ENCODE data around the gene NADK. TPM values are rescaled to one million over a fixed set of nuclear protein-coding genes. Genes with fewer than 3 reads are reported as not detected.

The NADK gene
- total and polyA plus RNA-seq, 2 donors: 28.0 to 57.9 TPM

GRCh38 chr1:1797731-1798341 is 19.6 kb upstream of the NADK start:
- no peaks in the 10 kb centered on the region for H3K4me1 ChIP-seq (ENCODE audit: insufficient read depth)
- H3K27ac ChIP-seq (ENCODE audit: low read depth): no peak overlapping the region
- DNase-seq (ENCODE audit: extremely low spot score): no peak
- H3K36me3 ChIP-seq (ENCODE audit: insufficient read depth): no peaks in the 10 kb centered on the region
- no peak overlapping the region for H3K4me3 ChIP-seq (ENCODE audit: low read depth, low read length)
- WGBS: 96% methylated on average over 11 of the region's 11 CpGs

GRCh38 chr1:1796466-1796865 is 18.2 kb upstream of the NADK start:
- no peak for DNase-seq (ENCODE audit: extremely low spot score)
- Histone ChIP-seq H3K4me1 (ENCODE audit: insufficient read depth) (no peaks in the 10 kb centered on the region), H3K4me3 (ENCODE audit: low read depth, low read length) (no peak overlapping the region), H3K36me3 (ENCODE audit: insufficient read depth) (peaks cover 2% of the 10 kb centered on the region), H3K27ac (ENCODE audit: low read depth) (no peak overlapping the region)
- WGBS: 93% methylated on average over 5 of the region's 5 CpGs

DNA sequence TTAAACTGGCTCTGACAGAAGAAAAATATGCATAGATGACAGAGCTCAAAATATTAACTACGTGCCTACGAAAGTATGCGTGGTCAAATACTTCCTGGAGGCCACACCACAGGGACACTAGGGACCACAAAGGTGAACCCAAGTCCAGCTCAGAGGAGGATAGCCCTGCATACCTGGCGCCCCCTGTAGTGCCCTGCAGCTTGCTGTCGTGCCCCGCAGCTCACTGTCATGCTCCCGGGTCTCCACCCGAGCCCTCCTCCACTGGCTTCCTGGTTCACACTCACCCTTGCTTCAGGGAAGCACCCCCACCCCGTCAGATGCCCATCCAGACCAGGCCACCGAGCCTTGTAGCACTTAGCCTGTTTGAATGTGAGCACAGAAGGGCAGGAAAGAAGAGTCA is 16.7 kb upstream of the NADK start:
- Histone ChIP-seq H3K4me3 (ENCODE audit: low read depth, low read length) (no peak overlapping the region), H3K4me1 (ENCODE audit: insufficient read depth) (no peaks in the 10 kb centered on the region), H3K36me3 (ENCODE audit: insufficient read depth) (peaks cover 2% of the 10 kb centered on the region), H3K27ac (ENCODE audit: low read depth) (no peak overlapping the region)
- DNase-seq (ENCODE audit: extremely low spot score): no peak
- 95% methylated on average over 10 of the region's 10 CpGs for WGBS

DNA sequence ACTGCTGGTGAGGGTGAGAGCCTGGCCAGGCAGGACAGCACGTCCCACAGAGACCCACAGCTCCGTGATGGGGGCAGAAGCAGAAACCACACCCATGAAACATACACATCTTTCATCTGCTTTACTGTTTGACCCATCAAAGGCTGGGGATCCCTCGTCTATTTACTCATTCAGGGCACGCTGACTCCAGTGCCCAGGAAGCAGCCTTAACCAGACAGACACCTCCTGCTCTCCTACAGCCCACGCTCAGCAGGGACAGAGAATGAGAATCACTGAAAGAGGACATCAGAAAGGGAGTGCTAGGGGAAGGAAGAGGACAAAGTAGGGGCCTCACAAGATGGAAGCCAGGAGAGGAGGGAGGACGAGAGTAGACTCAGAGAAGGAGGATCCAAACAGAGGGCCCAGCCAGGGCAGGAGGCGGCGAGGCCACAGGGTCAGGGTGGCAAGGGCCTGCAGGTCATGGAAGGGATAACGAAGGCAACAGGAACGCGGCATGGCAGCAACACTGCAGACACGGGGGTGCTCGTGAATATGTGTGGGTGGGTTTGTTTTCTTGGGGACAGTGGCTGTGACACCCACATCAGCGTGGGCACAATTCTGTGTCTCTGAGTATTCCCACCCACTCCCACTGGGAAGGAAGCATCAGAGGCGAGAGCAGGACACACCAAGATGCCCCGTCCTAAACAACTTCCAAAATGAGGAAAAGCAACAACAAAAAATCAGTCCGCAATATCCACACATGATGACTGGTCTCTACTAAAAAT is 15.4 kb upstream of the NADK start:
- no peak overlapping the region for H3K4me3 ChIP-seq (ENCODE audit: low read depth, low read length)
- no peaks in the 10 kb centered on the region for H3K4me1 ChIP-seq (ENCODE audit: insufficient read depth)
- DNase-seq (ENCODE audit: extremely low spot score): no peak
- no peak overlapping the region for H3K27ac ChIP-seq (ENCODE audit: low read depth)
- H3K36me3 ChIP-seq (ENCODE audit: insufficient read depth): peaks cover 2% of the 10 kb centered on the region
- 91% methylated on average over 17 of the region's 17 CpGs for WGBS

DNA sequence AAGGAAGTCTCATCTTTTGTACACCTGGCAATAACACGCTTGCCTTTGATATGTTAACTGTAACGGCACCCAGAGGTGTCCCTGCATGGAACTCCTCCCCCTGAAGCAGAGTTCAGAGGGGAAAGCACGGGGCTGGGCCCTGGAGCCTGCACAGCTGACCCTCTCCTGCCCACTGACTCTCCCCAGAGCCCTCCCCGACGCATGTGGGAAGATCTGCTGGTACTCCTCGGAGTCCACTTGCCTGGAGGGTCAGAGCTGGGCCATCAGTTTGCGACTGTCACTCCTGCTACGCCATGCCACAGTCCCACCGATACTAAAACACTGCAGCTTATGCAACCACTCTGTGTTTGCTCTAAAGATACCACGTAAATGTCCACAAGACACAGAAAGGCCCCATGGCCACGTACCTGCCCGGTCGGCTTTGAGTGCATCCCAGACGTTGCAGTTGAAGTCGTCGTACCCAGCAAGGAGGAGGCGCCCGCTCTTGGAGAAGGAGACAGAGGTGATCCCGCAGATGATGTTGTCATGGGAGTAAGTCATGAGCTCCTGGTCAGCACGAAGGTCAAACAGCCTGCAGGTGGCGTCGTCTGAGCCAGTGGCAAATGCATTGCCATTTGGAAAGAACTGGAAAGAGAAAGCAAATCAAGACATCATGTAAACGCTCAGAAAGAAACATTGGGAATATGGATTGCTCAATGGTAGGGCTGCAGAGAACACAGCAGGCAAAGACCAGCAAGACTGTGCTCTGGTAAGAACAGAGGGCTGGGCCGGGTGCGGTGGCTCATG is 10.6 kb upstream of the NADK start:
- 83% methylated on average over 25 of the region's 25 CpGs for WGBS
- Histone ChIP-seq H3K4me1 (ENCODE audit: insufficient read depth) (no peaks in the 10 kb centered on the region), H3K36me3 (ENCODE audit: insufficient read depth) (peaks cover 5% of the 10 kb centered on the region), H3K27ac (ENCODE audit: low read depth) (no peak overlapping the region), H3K4me3 (ENCODE audit: low read depth, low read length) (no peak overlapping the region)
- no peak for DNase-seq (ENCODE audit: extremely low spot score)

DNA sequence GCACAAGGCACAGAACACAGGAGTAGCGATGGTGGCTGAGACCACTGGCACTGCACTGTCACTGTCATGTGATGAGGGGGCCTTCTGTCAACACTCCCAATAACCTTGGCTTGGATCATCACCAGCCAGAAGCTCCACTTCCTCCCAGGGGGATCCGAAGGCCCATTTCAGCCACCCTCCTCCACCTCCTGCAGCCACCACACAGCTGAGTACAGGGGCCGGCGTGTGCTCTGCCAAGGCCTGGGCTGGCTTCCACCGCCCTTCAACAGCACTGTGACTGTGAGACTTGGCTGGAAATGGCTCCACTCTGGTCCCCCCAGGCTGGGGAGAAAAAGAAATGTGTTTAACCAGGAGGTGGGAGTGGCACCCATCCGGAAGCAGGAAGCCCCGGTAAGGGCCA is 9.9 kb upstream of the NADK start:
- peaks cover 5% of the 10 kb centered on the region for H3K36me3 ChIP-seq (ENCODE audit: insufficient read depth)

GRCh38 chr1:1786836-1787605 is 8.8 kb upstream of the NADK start:
- H3K4me1 ChIP-seq (ENCODE audit: insufficient read depth): no peaks in the 10 kb centered on the region
- WGBS: 86% methylated on average over 20 of the region's 20 CpGs
- H3K4me3 ChIP-seq (ENCODE audit: low read depth, low read length): no peak overlapping the region
- H3K36me3 ChIP-seq (ENCODE audit: insufficient read depth): peaks cover 5% of the 10 kb centered on the region
- DNase-seq (ENCODE audit: extremely low spot score): no peak
- H3K27ac ChIP-seq (ENCODE audit: low read depth): no peak overlapping the region

More for the DNA sequence above, 9.9 kb upstream of the NADK start:
- Histone ChIP-seq H3K4me3 (ENCODE audit: low read depth, low read length) (no peak overlapping the region), H3K4me1 (ENCODE audit: insufficient read depth) (no peaks in the 10 kb centered on the region), H3K27ac (ENCODE audit: low read depth) (no peak overlapping the region)
- no peak for DNase-seq (ENCODE audit: extremely low spot score)
- WGBS: 70% methylated on average over 7 of the region's 7 CpGs

- Histone ChIP-seq H3K4me3 (ENCODE audit: low read depth, low read length) (no peak overlapping the region), H3K36me3 (ENCODE audit: insufficient read depth) (peaks cover 3% of the 10 kb centered on the region), H3K4me1 (ENCODE audit: insufficient read depth) (no peaks in the 10 kb centered on the region), H3K27ac (ENCODE audit: low read depth) (no peak overlapping the region)
- DNase-seq (ENCODE audit: extremely low spot score): no peak
- 85% methylated on average over 10 of the region's 10 CpGs for WGBS
These were observed 7.4 kb upstream of the NADK start for GRCh38 chr1:1785666-1786065.

DNA sequence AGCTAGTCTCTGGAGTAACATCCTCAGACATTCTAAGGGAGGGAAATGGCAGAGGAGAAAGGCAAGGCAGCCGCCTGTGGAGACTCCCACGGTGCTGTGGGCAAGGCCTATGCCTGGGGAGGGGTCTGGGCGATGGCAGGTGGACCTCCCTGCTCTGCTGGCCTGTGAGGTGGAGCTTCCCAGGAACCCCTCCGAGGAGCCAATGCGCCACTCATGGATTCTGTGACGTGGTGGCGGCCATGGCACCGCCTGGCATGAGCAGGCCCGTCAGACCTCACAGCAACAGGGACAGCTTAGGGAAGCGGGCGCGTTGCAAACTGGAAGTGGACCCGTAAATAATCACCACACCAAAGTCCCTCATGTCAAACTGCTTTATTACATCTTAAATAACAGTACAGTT is 6.7 kb upstream of the NADK start:
- DNase-seq (ENCODE audit: extremely low spot score): no peak
- H3K36me3 ChIP-seq (ENCODE audit: insufficient read depth): peaks cover 3% of the 10 kb centered on the region
- no peak overlapping the region for H3K27ac ChIP-seq (ENCODE audit: low read depth)
- H3K4me3 ChIP-seq (ENCODE audit: low read depth, low read length): no peak overlapping the region
- 94% methylated on average over 13 of the region's 13 CpGs for WGBS
- H3K4me1 ChIP-seq (ENCODE audit: insufficient read depth): no peaks in the 10 kb centered on the region

- DNase-seq (ENCODE audit: extremely low spot score): no peak
- no peaks in the 10 kb centered on the region for H3K4me1 ChIP-seq (ENCODE audit: insufficient read depth)
- 79% methylated on average over 8 of the region's 8 CpGs for WGBS
- H3K4me3 ChIP-seq (ENCODE audit: low read depth, low read length): no peak overlapping the region
- H3K36me3 ChIP-seq (ENCODE audit: insufficient read depth): no peaks in the 10 kb centered on the region
- no peak overlapping the region for H3K27ac ChIP-seq (ENCODE audit: low read depth)
These were observed 5.0 kb upstream of the NADK start for GRCh38 chr1:1783320-1783719.

- peak overlapping the region; percentile 66 for H3K27ac ChIP-seq (ENCODE audit: low read depth)
- H3K4me1 ChIP-seq (ENCODE audit: insufficient read depth): no peaks in the 10 kb centered on the region
- H3K36me3 ChIP-seq (ENCODE audit: insufficient read depth): no peaks in the 10 kb centered on the region
- DNase-seq (ENCODE audit: extremely low spot score): peak; percentile 25
- 4% methylated on average over 36 of the region's 36 CpGs for WGBS
- peak overlapping the region; percentile 3 for H3K4me3 ChIP-seq (ENCODE audit: low read depth, low read length)
These were observed 4.3 kb upstream of the NADK start for GRCh38 chr1:1782399-1783221.

DNA sequence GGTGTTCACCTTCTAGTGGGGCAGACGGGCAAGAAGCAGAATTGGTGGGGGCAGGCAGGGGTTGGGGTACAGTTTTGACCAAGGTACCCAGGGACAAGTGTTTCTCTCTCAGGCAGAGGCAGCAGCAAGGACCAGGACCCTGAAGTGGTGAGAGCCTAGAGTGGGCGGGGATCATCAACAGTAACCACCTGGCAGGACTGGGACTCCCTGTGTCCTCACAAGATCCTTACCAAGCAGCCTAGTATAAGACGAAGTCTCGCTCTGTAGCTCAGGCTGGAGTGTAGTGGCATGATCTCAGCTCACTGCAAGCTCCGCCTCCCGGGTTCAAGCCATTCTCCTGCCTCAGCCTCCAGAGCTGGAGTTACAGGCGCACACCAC is 3.2 kb upstream of the NADK start:
- 71% methylated on average over 7 of the region's 7 CpGs for WGBS
- no peak for DNase-seq (ENCODE audit: extremely low spot score)
- Histone ChIP-seq H3K4me3 (ENCODE audit: low read depth, low read length) (no peak overlapping the region), H3K36me3 (ENCODE audit: insufficient read depth) (no peaks in the 10 kb centered on the region), H3K27ac (ENCODE audit: low read depth) (no peak overlapping the region), H3K4me1 (ENCODE audit: insufficient read depth) (no peaks in the 10 kb centered on the region)
